Spleen (tissue), 7 donors: ENCODE results near the gene FAM107B.

Source experiments
- POLR2AphosphoS5 ChIP-seq, 3 donors: sonication (generic); formaldehyde crosslinking; IDR thresholded peaks; one replicate each; pipeline ENCODE4 v1.5.1; 2017; ENCODE audit warnings: antibody characterized with exemption in 3 of 3
- TF ChIP-seq, protein P1 (sequence below), 11 experiments: fragments of 200-600 bp in 7 of 11; fragments of 450-650 bp in 4 of 11; sonication (generic) in 4 of 11; IDR thresholded peaks in 8 of 11; conservative IDR thresholded peaks in 3 of 11; 1 replicate in 7 of 11; 2 replicates in 4 of 11; pipeline versions ENCODE4 v1.4.0 to v1.8.0; 2016 to 2021; ENCODE audit warnings: antibody characterized with exemption in 11 of 11, inconsistent platforms in 4 of 11, mild to moderate bottlenecking in 1 of 11
- donor health status: DM: no; HTN: no; CAD: no; lungs with moderate emphysema.
- donor health status: DM: no; HTN: no; CAD: no.
- donor health status: DM: no; HTN: no; CAD: no.

DNA sequence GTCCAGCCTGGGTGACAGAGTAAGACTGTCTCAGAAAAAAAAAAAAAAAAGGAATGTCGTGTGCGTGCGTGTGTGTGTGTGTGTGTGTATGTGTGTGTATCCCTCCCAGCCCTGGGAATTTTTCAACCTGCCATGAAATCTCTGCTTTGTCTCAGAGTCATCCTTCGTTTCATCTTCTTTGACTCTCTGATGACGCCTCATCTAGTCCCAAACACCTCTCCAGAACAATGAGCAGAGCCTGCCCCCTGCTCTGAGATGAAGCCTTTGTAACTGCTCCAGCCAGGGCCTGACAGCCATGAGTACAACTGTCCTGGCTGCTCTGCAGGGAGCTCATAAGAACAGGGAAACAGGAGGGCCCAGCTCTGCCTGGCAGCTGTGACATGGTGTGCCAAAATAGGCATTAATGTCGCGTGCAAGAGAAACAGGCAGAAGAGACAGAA lies 149.5 kb downstream of the FAM107B start:
- TF ChIP-seq, protein P1, sequence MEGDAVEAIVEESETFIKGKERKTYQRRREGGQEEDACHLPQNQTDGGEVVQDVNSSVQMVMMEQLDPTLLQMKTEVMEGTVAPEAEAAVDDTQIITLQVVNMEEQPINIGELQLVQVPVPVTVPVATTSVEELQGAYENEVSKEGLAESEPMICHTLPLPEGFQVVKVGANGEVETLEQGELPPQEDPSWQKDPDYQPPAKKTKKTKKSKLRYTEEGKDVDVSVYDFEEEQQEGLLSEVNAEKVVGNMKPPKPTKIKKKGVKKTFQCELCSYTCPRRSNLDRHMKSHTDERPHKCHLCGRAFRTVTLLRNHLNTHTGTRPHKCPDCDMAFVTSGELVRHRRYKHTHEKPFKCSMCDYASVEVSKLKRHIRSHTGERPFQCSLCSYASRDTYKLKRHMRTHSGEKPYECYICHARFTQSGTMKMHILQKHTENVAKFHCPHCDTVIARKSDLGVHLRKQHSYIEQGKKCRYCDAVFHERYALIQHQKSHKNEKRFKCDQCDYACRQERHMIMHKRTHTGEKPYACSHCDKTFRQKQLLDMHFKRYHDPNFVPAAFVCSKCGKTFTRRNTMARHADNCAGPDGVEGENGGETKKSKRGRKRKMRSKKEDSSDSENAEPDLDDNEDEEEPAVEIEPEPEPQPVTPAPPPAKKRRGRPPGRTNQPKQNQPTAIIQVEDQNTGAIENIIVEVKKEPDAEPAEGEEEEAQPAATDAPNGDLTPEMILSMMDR (IDR thresholded peaks at IDR 0.05 in 8 of 11, conservative IDR thresholded peaks at IDR 0.05 in 3 of 11), result no peak
- no peak for TF ChIP-seq POLR2AphosphoS5 (IDR thresholded peaks at IDR 0.05)
